MM.1S (cell line): ENCODE data around the gene ARHGAP35.

ENCODE experiments used
- DNase-seq: peaks from one replicate; pipeline ENCODE4 v3.0.0-alpha.2; 2015
- H2AFZ ChIP-seq: fragments of 300-600 bp; sonication (generic); 2 replicates; pipeline ENCODE4 v1.6.0; 2016; ENCODE audit warnings: antibody characterized with exemption, low read length
- H3F3A ChIP-seq: fragments of 300-600 bp; sonication (generic); 2 replicates; pipeline ENCODE4 v1.6.1; 2016; ENCODE audit warnings: mild to moderate bottlenecking, antibody characterized with exemption, low read length, moderate library complexity, mixed read lengths; ENCODE audit not compliant: insufficient read depth
- H3K27ac ChIP-seq: fragments of 300-600 bp; sonication (generic); 2 replicates; pipeline ENCODE4 v1.5.1; 2016; ENCODE audit warnings: mild to moderate bottlenecking, low read length
- H3K27me3 ChIP-seq: fragments of 300-600 bp; sonication (generic); replicated peaks from 2 replicates; pipeline ENCODE4 v1.6.0; 2016; ENCODE audit warnings: low read length; ENCODE audit not compliant: insufficient read depth
- H3K36me3 ChIP-seq: fragments of 300-600 bp; sonication (generic); replicated peaks from 2 replicates; pipeline ENCODE4 v1.6.1; 2016; ENCODE audit warnings: mild to moderate bottlenecking, low read length, mixed read lengths; ENCODE audit not compliant: insufficient read depth
- H3K4me1 ChIP-seq: fragments of 300-600 bp; sonication (generic); 2 replicates; pipeline ENCODE4 v1.6.1; 2016; ENCODE audit warnings: low read length, mixed read lengths
- H3K4me2 ChIP-seq: fragments of 300-600 bp; sonication (generic); 2 replicates; pipeline ENCODE4 v1.6.0; 2016; ENCODE audit warnings: low read depth, low read length
- H3K4me3 ChIP-seq: fragments of 300-600 bp; sonication (generic); 2 replicates; pipeline ENCODE4 v1.5.1; 2016; ENCODE audit warnings: low read length, mixed read lengths
- H3K79me2 ChIP-seq: fragments of 300-600 bp; sonication (generic); 2 replicates; pipeline ENCODE4 v1.6.1; 2016; ENCODE audit warnings: mixed run types, low read length, mixed read lengths
- H3K9ac ChIP-seq: fragments of 300-600 bp; sonication (generic); 2 replicates; pipeline ENCODE4 v1.6.1; 2016; ENCODE audit warnings: low read length, mixed read lengths
- H3K9me2 ChIP-seq: fragments of 300-600 bp; sonication (generic); replicated peaks from 2 replicates; pipeline ENCODE4 v1.6.1; 2016; ENCODE audit warnings: mild to moderate bottlenecking, low read length, mixed read lengths; ENCODE audit not compliant: insufficient read depth
- H3K9me3 ChIP-seq: fragments of 300-600 bp; sonication (generic); replicated peaks from 2 replicates; pipeline ENCODE4 v1.6.1; 2016; ENCODE audit warnings: mild to moderate bottlenecking, low read length, mixed read lengths; ENCODE audit not compliant: insufficient read depth
- H4K20me1 ChIP-seq: fragments of 300-600 bp; sonication (generic); 2 replicates; pipeline ENCODE4 v1.6.1; 2016; ENCODE audit warnings: mild to moderate bottlenecking, low read length, moderate library complexity, mixed read lengths; ENCODE audit not compliant: insufficient read depth
- CTCF ChIP-seq: fragments of 300-600 bp; sonication (generic); IDR thresholded peaks from 2 replicates; pipeline ENCODE4 v1.5.1; 2016; ENCODE audit warnings: antibody characterized with exemption, low read length, mixed read lengths
- EZH2 ChIP-seq: fragments of 300-600 bp; sonication (generic); optimal IDR thresholded peaks from 2 replicates; pipeline ENCODE3; 2017; ENCODE audit warnings: low read depth, mild to moderate bottlenecking, antibody characterized with exemption, low read length, mixed read lengths
- EZH2phosphoT487 ChIP-seq: fragments of 300-600 bp; sonication (generic); IDR thresholded peaks from 2 replicates; pipeline ENCODE4 v1.6.1; 2018; ENCODE audit warnings: antibody characterized with exemption, low read length

The ARHGAP35 gene

GRCh38 chr19:46860846-46861690 lies at the start of gene ARHGAP35:
Gene ARHGAP35 (plus strand): TSS chr19:46860997. CDS start chr19:46918676, 57,679 bp downstream.
- no peaks in the 10 kb centered on the region for H3K27me3 ChIP-seq
- H3K4me1 ChIP-seq: peaks cover 14% of the 10 kb centered on the region
- H3K27ac ChIP-seq: peak within 1 kb of the TSS; percentile 95
- peaks cover 6% of the 10 kb centered on the region; the same call in 1 of the 2 replicates for H3F3A ChIP-seq
- H3K4me2 ChIP-seq: peak within 1 kb of the TSS; percentile 91
- DNase-seq: peak; percentile 88
- H3K36me3 ChIP-seq: no peaks in the 10 kb centered on the region
- TF ChIP-seq EZH2phosphoT487 (no peak), EZH2 (no peak), CTCF (no peak)
- H3K4me3 ChIP-seq: peak within 1 kb of the TSS; percentile 93
- H4K20me1 ChIP-seq: no peaks in the 10 kb centered on the region
- peak within 1 kb of the TSS; percentile 96 for H2AFZ ChIP-seq
- no peaks in the 10 kb centered on the region for H3K9me3 ChIP-seq
- no peaks in the 10 kb centered on the region for H3K9me2 ChIP-seq
- peak within 1 kb of the TSS; percentile 91 for H3K9ac ChIP-seq
- peaks cover 46% of the 10 kb centered on the region for H3K79me2 ChIP-seq

GRCh38 chr19:46812977-46813838 lies 47.6 kb upstream of the ARHGAP35 start:
- H2AFZ ChIP-seq: no peak overlapping the region
- no peaks in the 10 kb centered on the region for H3K79me2 ChIP-seq
- no peaks in the 10 kb centered on the region for H3F3A ChIP-seq
- H3K27ac ChIP-seq: no peak overlapping the region
- no peaks in the 10 kb centered on the region for H3K36me3 ChIP-seq
- no peaks in the 10 kb centered on the region for H3K9me3 ChIP-seq
- no peak overlapping the region for H3K4me3 ChIP-seq
- H3K9ac ChIP-seq: no peak overlapping the region
- no peak overlapping the region for H3K4me2 ChIP-seq
- no peak for DNase-seq
- no peaks in the 10 kb centered on the region for H4K20me1 ChIP-seq
- no peaks in the 10 kb centered on the region for H3K9me2 ChIP-seq
- no peaks in the 10 kb centered on the region for H3K27me3 ChIP-seq
- no peaks in the 10 kb centered on the region for H3K4me1 ChIP-seq
- TF ChIP-seq EZH2 (no peak), CTCF (no peak), EZH2phosphoT487 (no peak)

GRCh38 chr19:46813839-46814358 lies 46.9 kb upstream of the ARHGAP35 start:
- H2AFZ ChIP-seq: no peak overlapping the region
- no peaks in the 10 kb centered on the region for H3K36me3 ChIP-seq

More at GRCh38 chr19:46813839-46814358, 46.9 kb upstream of the ARHGAP35 start:
- Histone ChIP-seq H4K20me1 (no peaks in the 10 kb centered on the region), H3K9ac (no peak overlapping the region), H3K27ac (no peak overlapping the region), H3K9me2 (no peaks in the 10 kb centered on the region), H3K4me2 (no peak overlapping the region), H3K27me3 (no peaks in the 10 kb centered on the region), H3K4me1 (no peaks in the 10 kb centered on the region), H3K9me3 (no peaks in the 10 kb centered on the region), H3K79me2 (no peaks in the 10 kb centered on the region), H3F3A (no peaks in the 10 kb centered on the region), H3K4me3 (no peak overlapping the region)
- TF ChIP-seq CTCF (no peak), EZH2phosphoT487 (no peak), EZH2 (no peak)
- DNase-seq: no peak
